GM19467 (cell line): ENCODE data around the gene ALG3.
"Not testable (repeated sequence)": the region's sequence is repeated elsewhere in the genome, so short reads cannot be mapped to it uniquely, and the experiment has no call there.

Experiments used
- ATAC-seq: cut with Tn5 transposase; IDR thresholded peaks from one replicate; pipeline ENCODE4 v1.9.1; 2021; ENCODE audit warnings: mild to moderate bottlenecking, moderate library complexity; ENCODE audit not compliant: unreplicated experiment

ALG3 gene

DNA sequence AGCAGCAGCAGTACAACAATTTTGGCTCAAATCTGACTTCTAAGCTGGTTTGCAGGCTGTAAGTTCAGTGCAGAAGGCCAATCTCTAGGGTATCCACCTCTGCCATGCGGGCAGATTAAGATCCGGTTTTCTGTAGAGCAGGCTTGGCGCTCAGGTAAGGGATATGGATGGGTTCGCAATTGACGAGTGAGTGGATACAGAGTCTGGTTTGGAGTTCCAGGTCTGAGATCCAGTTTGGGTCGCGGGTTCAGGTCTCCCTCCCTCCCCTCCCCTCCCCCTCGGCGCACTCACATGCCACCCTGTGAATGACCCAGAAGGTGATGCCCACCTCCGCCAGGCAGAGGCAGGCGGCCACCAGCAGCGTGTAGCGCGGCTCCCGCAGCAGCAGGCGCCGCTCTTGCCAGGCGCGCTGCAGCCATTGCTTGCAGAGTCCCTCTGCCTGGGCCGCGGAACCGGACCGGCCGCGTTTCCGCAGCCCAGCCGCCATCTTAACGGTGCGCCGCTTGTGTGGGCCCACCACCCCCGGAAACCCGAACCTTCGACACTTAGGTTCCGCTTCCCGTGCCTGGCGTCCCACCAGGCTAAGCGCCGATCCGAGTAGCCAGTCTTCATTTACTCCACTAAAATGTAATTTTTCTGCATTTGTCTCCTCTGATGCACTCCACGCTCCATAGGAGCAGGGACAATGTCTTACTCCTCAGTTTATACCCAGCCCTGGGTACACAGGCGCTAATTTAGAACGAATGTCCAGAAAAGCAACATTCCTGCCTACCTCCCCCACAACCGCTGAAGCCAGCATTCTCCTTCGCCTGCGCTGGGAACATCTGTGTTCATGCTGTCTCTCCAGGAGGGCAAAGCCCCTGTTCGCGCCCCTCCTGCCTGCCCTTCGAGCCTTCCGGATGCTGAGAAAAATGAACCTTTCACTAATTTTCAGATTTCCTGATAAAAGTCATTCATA is at the start of gene ALG3:
Gene ALG3 (minus strand): TSS at position 509 of the 958 bp plus-strand sequence. CDS start 22 bp downstream, at position 487.
- ATAC-seq = peak; percentile 43

GRCh38 chr3:184296616-184297015 is 47.9 kb upstream of the ALG3 start:
- no peak for ATAC-seq

- ATAC-seq = no peak
Observed at GRCh38 chr3:184295771-184296170, 47.0 kb upstream of the ALG3 start.

GRCh38 chr3:184291738-184292445 is 43.1 kb upstream of the ALG3 start:
- ATAC-seq = no peak

DNA sequence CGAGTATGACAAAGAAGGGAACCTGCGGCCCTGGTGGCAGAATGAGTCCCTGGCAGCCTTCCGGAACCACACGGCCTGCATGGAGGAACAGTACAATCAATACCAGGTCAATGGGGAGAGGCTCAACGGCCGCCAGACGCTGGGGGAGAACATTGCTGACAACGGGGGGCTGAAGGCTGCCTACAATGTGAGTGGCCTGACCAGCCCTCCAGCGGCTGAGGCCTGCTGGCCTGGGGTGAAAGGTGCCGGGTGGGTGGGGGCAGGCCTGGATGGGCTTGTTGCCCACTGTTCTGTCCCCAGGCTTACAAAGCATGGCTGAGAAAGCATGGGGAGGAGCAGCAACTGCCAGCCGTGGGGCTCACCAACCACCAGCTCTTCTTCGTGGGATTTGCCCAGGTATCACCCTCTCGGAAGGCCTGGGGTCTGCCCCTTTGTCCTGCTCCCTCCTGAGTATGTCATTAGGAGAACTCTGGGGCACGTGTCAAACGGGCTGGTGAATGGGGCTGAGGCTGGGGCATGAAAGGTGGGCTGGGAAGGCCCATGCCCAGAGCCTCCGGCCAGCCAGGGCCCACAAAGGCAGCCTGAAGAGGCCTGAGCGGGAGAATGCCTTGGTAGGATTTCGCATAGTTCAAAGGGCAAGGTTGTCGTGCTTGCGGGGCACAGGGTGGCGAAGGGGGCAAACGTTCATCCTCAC is 42.4 kb upstream of the ALG3 start:
- no peak for ATAC-seq

- no peak for ATAC-seq
Observed at GRCh38 chr3:184290331-184290730, 41.6 kb upstream of the ALG3 start.

DNA sequence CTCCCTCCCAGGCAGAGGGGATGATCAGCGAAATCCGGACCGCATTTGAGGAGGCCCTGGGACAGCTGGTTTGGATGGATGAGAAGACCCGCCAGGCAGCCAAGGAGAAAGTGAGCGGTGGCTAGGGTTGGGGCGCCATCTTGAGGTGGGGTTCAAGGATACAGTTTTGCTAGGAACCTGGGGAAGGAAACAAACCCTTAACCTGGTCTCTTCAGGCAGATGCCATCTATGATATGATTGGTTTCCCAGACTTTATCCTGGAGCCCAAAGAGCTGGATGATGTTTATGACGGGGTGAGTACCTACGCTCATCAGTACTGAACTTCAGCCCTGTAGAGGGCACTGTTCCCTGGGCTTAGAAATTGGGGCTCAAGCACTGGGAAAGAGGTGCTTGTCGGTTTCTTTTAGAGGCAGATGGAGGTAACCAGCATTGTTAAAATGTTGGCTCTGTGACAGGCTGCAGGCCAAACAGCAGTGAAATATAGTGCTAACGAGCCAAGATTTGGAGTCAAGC is 40.7 kb upstream of the ALG3 start:
- no peak for ATAC-seq

- ATAC-seq = no peak
Observed at GRCh38 chr3:184284696-184285095, 35.9 kb upstream of the ALG3 start.

GRCh38 chr3:184283681-184284080 is 34.9 kb upstream of the ALG3 start:
- ATAC-seq = no peak

GRCh38 chr3:184282941-184283340 is 34.2 kb upstream of the ALG3 start:
- no peak for ATAC-seq

DNA sequence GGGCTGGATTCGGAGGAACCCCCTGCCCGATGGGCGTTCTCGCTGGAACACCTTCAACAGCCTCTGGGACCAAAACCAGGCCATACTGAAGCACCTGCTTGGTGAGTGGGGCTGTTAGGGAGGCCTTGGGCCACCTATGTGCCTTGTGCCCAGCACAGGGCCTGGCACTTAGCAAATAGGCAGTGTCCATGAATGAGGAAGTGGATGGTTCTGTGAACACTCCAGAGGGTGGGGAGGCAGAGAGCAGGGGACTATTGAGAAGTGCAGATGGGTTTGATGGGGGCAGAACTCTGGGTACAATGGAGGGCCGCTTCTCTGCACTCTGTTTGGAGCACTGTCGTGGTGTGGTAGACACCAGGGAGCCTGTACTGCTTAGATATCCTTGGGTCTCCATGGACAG is 28.6 kb upstream of the ALG3 start:
- ATAC-seq = no peak

- ATAC-seq = no peak
Observed at GRCh38 chr3:184275961-184276910, 27.5 kb upstream of the ALG3 start, which contains the start of gene ECE2. ECE2 (plus strand) TSS chr3:184276022; CDS start chr3:184276154, 132 bp downstream.

GRCh38 chr3:184275381-184275701 is 26.6 kb upstream of the ALG3 start:
- ATAC-seq = no peak

- no peak for ATAC-seq
Observed at GRCh38 chr3:184272269-184272668, 23.5 kb upstream of the ALG3 start.

GRCh38 chr3:184267249-184267648 is 18.5 kb upstream of the ALG3 start:
- ATAC-seq = not testable (repeated sequence)

DNA sequence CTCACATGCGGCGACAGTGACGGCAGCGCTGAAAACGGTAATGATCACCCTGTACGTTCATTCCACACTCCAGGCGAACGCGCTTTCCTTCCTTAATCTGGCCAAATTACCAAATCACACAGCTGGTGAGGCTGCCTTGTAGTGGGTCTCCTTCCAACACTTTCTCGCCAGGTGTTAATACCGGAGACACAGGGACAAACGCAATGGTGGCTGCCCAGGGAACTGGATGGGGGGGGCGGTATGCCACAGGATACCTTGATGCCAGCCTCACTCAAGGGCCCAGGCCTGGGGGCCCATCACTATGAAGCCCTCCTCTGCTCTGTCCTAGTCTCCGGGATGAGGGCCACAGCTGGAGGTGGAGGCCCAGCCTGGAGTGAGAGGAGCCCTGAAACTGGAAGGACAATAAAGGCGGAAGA is 14.0 kb upstream of the ALG3 start:
- no peak for ATAC-seq

GRCh38 chr3:184261854-184262763 is 13.3 kb upstream of the ALG3 start:
- ATAC-seq = no peak

DNA sequence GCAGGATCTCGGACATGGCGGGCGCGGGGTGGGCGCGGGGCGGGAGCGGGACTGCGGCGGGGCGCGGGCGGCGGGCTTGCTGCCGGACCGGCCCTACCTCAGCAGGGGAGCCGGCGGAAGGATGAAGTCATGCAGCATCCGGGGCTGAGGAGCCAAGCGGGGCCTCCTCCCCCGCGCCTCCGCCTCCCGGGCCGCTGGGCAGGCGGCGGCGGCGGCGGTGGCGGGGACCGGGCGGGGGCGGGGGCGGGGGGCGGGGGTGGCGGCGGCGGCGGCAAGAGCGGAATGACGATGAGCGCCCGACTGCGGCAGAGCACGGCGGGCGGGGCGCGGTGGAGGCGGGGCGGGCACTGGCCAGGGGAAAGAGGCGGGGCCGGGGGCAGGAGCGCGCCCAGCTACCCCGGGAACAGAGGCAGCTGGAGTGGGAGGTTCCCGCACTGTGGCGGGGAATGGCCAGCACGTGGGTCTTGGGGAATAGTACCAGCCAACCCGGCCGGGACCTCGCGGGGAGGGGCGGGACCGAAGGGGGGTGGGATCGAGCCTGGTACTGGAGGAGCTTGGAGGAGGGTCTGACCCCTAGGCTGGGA is 12.6 kb upstream of the ALG3 start, which contains the start of gene CAMK2N2:
Gene CAMK2N2 (minus strand): TSS at position 284 of the 584 bp plus-strand sequence. CDS start 268 bp downstream, at position 16.
- ATAC-seq = no peak
